ENCODE measurements around the gene YIF1A. TPM values are rescaled to one million over a fixed set of nuclear protein-coding genes. Genes with fewer than 3 reads are reported as not detected.
"Not testable (repeated sequence)": the region's sequence is repeated elsewhere in the genome, so short reads cannot be mapped to it uniquely, and the experiment has no call there.

The YIF1A gene
- total and polyA plus RNA-seq, 9 donors, result 45.3 to 58.9 (median 53.7) TPM

DNA sequence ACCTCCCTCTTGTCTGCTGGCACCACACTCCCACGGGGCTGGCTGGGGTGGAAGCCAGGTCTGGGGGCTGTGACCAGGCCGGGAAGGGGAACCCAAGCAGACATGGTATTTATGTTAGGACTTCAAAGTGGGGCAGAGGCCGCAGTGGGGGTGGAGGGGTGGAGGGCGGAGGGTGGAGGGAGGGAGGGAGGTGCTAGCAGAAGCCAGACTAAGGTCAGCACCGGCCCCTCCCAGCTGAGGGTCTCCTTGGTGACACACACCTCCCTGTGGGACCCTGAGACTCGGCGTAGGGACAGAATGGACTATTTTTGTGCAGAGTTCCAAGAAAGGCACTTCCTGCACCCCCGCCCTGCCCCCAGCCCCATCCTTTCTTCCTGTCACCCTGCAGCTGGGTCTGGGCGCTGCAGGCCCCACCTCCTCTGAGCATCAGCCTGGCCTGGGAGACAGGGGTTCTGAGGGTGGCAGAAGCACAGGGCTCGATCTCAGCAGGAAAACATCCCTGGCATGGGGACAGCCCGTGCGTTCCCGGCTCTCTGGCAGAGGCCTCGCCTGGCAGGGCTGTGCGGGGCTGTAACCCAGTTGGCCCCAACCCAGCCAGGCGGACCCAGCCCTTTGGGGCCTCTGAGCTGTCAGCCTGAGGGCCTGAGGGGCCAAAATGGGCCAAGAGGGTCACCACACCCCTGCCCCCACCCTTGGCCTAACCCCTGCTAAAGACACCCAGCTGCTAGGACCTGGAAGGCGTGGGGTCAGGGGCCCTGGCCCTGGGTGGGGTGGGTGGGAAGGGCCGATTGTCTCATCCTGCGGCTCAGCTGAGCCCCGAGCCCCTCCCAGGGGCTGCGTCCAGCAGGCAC is 37.5 kb upstream of the YIF1A start:
- H3K27me3 ChIP-seq (ENCODE audit: control insufficient read depth, insufficient read depth, low read length), result no peaks in the 10 kb centered on the region
- peaks cover 49% of the 10 kb centered on the region for H3K4me1 ChIP-seq (ENCODE audit: control insufficient read depth, insufficient read depth, low read length)
- WGBS (ENCODE audit: insufficient coverage), result 11% methylated on average over 10 of the region's 21 CpGs
- H3K9me3 ChIP-seq (replicated peaks; ENCODE audit: control insufficient read depth, low read depth, low read length), result no peaks in the 10 kb centered on the region
- H3K27ac ChIP-seq (ENCODE audit: low read length), result peak overlapping the region; percentile 69
- H3K4me3 ChIP-seq (ENCODE audit: low read length), result no peak overlapping the region
- peak; percentile 75 for DNase-seq
- peaks cover 5% of the 10 kb centered on the region for H3K36me3 ChIP-seq (ENCODE audit: control insufficient read depth, insufficient read depth, low read length)

DNA sequence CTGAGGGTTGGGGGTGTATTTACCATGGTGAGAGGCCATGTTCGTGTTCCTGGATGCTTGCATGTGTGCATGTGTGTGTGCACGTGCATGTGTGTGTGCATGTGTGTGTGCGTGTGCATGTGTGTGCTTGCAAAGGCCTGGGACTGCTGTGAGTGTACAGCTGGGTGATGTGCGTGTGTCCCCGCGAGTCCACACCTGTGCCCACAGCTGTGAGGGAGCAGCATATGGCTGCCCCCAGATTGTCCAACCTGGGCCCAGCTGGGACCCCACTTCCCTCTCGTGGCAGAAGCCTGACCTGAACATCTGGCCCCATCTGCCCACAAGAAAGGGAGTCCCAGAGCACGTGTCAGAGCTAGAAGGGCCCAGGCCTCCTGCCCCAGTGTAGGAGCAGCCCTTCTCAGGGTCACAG is 36.3 kb upstream of the YIF1A start:
- peaks cover 49% of the 10 kb centered on the region for H3K4me1 ChIP-seq (ENCODE audit: control insufficient read depth, insufficient read depth, low read length)
- no peak overlapping the region for H3K27ac ChIP-seq (ENCODE audit: low read length)
- H3K9me3 ChIP-seq (replicated peaks; ENCODE audit: control insufficient read depth, low read depth, low read length), result no peaks in the 10 kb centered on the region
- H3K4me3 ChIP-seq (ENCODE audit: low read length), result no peak overlapping the region
- peak; percentile 35 for DNase-seq
- 51% methylated on average over 8 of the region's 8 CpGs for WGBS (ENCODE audit: insufficient coverage)
- no peaks in the 10 kb centered on the region for H3K27me3 ChIP-seq (ENCODE audit: control insufficient read depth, insufficient read depth, low read length)
- H3K36me3 ChIP-seq (ENCODE audit: control insufficient read depth, insufficient read depth, low read length), result no peaks in the 10 kb centered on the region

DNA sequence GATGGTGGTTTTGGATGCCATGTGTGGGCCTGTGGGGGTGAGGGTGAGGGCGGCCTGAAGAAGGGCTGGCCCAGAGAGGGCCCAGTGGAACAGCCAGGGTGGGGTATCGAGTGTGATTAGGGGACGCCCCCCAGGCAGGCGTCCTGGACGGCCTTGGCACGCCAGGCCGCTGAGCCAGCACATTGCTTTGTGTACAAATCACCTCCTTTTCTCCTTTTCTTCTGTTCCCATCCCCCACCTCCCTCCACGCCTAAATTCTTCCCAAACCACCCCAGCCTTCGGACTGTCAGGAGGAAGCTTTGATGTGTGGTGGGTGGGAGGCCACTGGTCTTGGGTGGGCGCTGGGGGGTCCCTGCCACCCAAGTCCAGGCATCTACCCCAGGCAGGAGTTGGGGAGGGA is 35.7 kb upstream of the YIF1A start:
- no peak for DNase-seq
- Histone ChIP-seq H3K9me3 (replicated peaks; ENCODE audit: control insufficient read depth, low read depth, low read length) (no peaks in the 10 kb centered on the region), H3K27me3 (ENCODE audit: control insufficient read depth, insufficient read depth, low read length) (no peaks in the 10 kb centered on the region), H3K4me3 (ENCODE audit: low read length) (no peak overlapping the region), H3K4me1 (ENCODE audit: control insufficient read depth, insufficient read depth, low read length) (peaks cover 49% of the 10 kb centered on the region), H3K36me3 (ENCODE audit: control insufficient read depth, insufficient read depth, low read length) (no peaks in the 10 kb centered on the region), H3K27ac (ENCODE audit: low read length) (no peak overlapping the region)
- 58% methylated on average over 7 of the region's 10 CpGs for WGBS (ENCODE audit: insufficient coverage)

DNA sequence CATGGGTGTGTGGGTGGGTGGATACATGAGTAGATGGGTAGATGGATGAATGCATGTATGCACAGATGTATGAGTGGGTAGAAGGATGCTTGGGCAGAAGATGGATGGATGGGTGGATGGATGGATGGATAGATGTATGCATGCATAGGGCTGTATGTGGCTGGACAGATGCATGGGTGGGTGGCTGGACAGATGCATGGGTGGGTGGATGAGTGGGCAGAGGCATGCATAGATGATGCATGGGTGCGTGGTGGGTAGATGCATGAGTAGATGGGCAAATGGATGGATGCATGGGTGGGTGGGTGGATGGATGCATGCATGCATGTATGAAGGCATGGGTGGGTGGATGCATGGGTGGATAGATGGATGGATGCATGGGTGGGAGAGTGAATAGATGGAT is 34.7 kb upstream of the YIF1A start:
- WGBS (ENCODE audit: insufficient coverage), result 100% methylated on average over 1 of the region's 1 CpG
- Histone ChIP-seq H3K27me3 (ENCODE audit: control insufficient read depth, insufficient read depth, low read length) (no peaks in the 10 kb centered on the region), H3K27ac (ENCODE audit: low read length) (no peak overlapping the region), H3K4me1 (ENCODE audit: control insufficient read depth, insufficient read depth, low read length) (peaks cover 53% of the 10 kb centered on the region), H3K4me3 (ENCODE audit: low read length) (no peak overlapping the region), H3K9me3 (replicated peaks; ENCODE audit: control insufficient read depth, low read depth, low read length) (no peaks in the 10 kb centered on the region), H3K36me3 (ENCODE audit: control insufficient read depth, insufficient read depth, low read length) (no peaks in the 10 kb centered on the region)
- no peak for DNase-seq

DNA sequence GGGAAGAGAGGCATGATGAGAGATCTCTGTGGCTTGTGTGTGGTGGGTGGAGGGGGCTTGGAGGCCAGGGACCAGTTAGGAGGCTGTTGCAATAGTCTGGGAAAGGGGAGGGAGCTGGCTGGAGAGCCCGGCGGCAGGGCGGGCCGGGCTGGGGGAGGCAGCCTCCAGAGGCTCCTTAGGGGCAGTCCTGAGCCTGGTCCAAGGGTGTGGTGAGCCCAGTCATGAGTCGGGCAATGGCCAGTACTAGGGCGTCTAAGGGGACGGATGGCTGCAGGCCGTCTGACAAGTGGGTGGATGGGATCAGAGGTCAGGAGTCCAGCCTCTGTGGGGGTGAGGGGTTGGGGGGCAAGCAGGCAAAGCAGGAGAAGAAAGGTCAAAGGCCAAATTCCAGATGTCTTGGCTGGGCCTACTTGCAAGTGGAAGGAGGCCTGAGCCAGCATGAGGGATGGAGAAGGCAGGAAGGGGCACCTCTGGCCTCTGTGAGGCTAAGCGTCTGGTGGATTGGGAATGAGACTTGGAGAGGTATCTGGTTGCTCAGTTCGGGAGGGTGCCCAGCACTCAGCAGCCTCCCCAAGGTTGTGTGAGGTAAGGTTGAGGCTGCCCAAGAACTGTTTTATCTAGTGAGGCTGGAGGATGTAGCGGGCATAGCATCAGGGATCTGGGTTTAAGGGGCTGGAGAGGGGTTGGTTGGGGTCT is 33.9 kb upstream of the YIF1A start:
- 43% methylated on average over 11 of the region's 11 CpGs for WGBS (ENCODE audit: insufficient coverage)
- DNase-seq, result no peak
- Histone ChIP-seq H3K36me3 (ENCODE audit: control insufficient read depth, insufficient read depth, low read length) (no peaks in the 10 kb centered on the region), H3K4me3 (ENCODE audit: low read length) (no peak overlapping the region), H3K27ac (ENCODE audit: low read length) (no peak overlapping the region), H3K9me3 (replicated peaks; ENCODE audit: control insufficient read depth, low read depth, low read length) (no peaks in the 10 kb centered on the region), H3K4me1 (ENCODE audit: control insufficient read depth, insufficient read depth, low read length) (peaks cover 53% of the 10 kb centered on the region), H3K27me3 (ENCODE audit: control insufficient read depth, insufficient read depth, low read length) (no peaks in the 10 kb centered on the region)

DNA sequence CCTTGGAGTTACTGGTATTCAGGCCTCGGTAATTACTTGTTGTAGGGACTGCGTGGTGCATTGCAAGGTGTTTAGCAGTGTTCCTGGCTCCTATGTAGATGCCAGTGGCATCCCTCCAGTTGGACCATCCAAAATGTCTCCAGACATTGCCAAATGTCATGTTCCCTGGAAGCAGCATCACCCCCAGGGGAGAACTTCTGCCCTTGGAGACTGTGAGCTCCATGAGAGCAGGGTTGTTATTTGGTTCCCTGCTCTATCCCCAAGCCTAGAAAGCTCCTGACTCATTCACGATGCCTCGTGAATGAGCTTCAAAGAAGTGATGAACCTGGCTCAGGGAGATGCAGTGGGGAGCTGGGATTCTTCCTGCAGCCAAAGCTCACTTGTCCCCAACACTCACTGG is 32.7 kb upstream of the YIF1A start:
- no peak for DNase-seq
- Histone ChIP-seq H3K36me3 (ENCODE audit: control insufficient read depth, insufficient read depth, low read length) (no peaks in the 10 kb centered on the region), H3K4me3 (ENCODE audit: low read length) (no peak overlapping the region), H3K9me3 (replicated peaks; ENCODE audit: control insufficient read depth, low read depth, low read length) (no peaks in the 10 kb centered on the region), H3K27me3 (ENCODE audit: control insufficient read depth, insufficient read depth, low read length) (no peaks in the 10 kb centered on the region), H3K27ac (ENCODE audit: low read length) (no peak overlapping the region), H3K4me1 (ENCODE audit: control insufficient read depth, insufficient read depth, low read length) (peaks cover 53% of the 10 kb centered on the region)
- no CpG with 5 or more reads among the region's 4 CpGs for WGBS (ENCODE audit: insufficient coverage)

DNA sequence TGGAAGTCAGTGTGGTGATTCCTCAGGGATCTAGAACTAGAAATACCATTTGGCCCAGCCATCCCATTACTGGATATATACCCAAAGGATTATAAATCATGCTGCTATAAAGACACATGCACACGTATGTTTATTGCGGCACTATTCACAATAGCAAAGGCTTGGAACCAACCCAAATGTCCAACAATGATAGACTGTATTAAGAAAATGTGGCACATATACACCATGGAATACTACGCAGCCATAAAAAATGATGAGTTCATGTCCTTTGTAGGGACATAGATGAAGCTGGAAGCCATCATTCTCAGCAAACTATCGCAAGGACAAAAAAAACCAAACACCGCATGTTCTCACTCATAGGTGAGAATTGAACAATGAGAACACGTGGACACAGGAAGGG is 31.8 kb upstream of the YIF1A start:
- WGBS (ENCODE audit: insufficient coverage), result no CpG with 5 or more reads among the region's 6 CpGs
- peaks cover 52% of the 10 kb centered on the region for H3K4me1 ChIP-seq (ENCODE audit: control insufficient read depth, insufficient read depth, low read length)
- not testable (repeated sequence) for H3K36me3 ChIP-seq (ENCODE audit: control insufficient read depth, insufficient read depth, low read length)

DNA sequence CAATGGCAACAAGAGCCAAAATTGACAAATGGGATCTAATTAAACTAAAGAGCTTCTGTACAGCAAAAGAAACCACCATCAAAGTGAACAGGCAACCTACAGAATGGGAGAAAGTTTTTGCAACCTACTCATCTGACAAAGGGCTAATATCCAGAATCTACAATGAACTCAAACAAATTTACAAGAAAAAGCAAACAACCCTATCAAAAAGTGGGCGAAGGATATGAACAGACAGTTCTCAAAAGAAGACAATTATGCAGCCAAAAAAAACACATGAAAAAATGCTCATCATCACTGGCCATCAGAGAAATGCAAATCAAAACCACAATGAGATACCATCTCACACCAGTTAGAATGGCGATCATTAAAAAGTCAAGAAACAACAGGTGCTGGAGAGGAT is 31.3 kb upstream of the YIF1A start:
- not testable (repeated sequence) for DNase-seq; H3K27me3 ChIP-seq (ENCODE audit: control insufficient read depth, insufficient read depth, low read length); H3K4me3 ChIP-seq (ENCODE audit: low read length); H3K27ac ChIP-seq (ENCODE audit: low read length); H3K9me3 ChIP-seq (replicated peaks; ENCODE audit: control insufficient read depth, low read depth, low read length); H3K36me3 ChIP-seq (ENCODE audit: control insufficient read depth, insufficient read depth, low read length)
- no CpG with 5 or more reads among the region's 2 CpGs for WGBS (ENCODE audit: insufficient coverage)
- H3K4me1 ChIP-seq (ENCODE audit: control insufficient read depth, insufficient read depth, low read length), result peaks cover 50% of the 10 kb centered on the region

More for the DNA sequence above, 31.8 kb upstream of the YIF1A start:
- not testable (repeated sequence) for H3K9me3 ChIP-seq (replicated peaks; ENCODE audit: control insufficient read depth, low read depth, low read length); H3K4me3 ChIP-seq (ENCODE audit: low read length); H3K27me3 ChIP-seq (ENCODE audit: control insufficient read depth, insufficient read depth, low read length); DNase-seq; H3K27ac ChIP-seq (ENCODE audit: low read length)

DNA sequence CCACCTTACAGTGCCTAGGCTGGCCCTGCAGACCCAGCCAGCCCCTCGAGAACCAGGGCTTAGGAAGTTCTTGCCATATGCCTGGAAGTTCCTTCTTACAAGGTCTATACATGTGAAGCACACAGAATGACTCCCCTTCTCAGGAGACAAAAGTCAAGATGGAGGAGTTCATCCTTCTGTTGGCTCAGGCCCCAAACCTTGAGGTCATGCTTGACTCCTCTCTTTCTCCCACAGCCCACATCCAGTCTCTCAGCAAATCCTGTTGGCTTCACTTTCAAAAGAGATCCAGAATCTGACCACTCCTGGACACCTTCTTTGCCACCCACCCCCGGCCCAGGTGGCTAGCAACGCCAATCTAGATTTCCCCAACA is 29.6 kb upstream of the YIF1A start:
- no peaks in the 10 kb centered on the region for H3K36me3 ChIP-seq (ENCODE audit: control insufficient read depth, insufficient read depth, low read length)
- WGBS (ENCODE audit: insufficient coverage), result 29% methylated on average over 1 of the region's 3 CpGs
- peaks cover 52% of the 10 kb centered on the region for H3K4me1 ChIP-seq (ENCODE audit: control insufficient read depth, insufficient read depth, low read length)

DNA sequence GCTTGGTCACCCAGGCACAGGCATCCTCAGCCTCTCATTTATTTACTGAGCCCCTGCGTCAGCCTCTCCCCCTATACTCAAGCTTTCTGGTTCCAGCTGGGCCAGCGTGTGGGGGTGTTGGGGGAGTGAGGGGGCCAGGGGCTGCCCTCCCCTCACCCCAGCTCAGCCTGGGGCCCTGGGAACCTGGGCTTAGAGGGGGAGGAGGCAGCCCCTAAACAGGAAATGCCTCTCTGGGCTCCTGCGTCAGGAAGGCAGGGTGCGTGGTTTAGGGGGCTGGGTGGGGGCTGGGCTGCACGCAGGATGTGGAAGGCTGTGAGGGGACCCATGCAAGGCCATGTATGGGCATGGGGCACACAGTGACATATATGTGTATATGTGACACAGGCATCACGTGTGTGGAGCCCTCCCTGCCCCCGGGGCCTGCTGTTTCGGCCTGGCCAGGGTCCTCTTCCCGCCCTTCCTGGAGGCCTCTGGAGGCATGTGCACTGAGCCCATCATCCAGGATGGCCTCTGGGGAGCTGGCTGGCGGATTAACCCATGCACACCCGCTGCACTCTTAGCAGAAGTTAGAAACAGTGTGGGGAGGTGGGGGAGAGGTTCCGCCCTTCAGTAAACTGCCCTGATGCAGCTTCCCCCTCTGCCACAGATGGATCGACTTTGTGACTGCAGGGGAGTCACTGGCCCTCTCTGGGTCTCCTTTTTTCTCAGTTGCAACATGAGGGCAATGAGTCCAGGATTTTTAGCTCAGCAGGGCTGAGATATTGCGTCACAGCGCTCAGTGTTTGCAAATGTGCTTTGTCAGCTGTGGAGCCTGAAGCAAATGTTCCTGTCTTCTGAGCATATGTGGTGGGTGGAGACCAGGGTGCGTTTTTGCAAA is 29.0 kb upstream of the YIF1A start:
- H3K36me3 ChIP-seq (ENCODE audit: control insufficient read depth, insufficient read depth, low read length), result no peaks in the 10 kb centered on the region
- DNase-seq, result peak; percentile 80
- H3K9me3 ChIP-seq (replicated peaks; ENCODE audit: control insufficient read depth, low read depth, low read length), result no peaks in the 10 kb centered on the region
- peaks cover 5% of the 10 kb centered on the region for H3K27me3 ChIP-seq (ENCODE audit: control insufficient read depth, insufficient read depth, low read length)
- H3K27ac ChIP-seq (ENCODE audit: low read length), result peak overlapping the region; percentile 85
- peaks cover 58% of the 10 kb centered on the region for H3K4me1 ChIP-seq (ENCODE audit: control insufficient read depth, insufficient read depth, low read length)
- WGBS (ENCODE audit: insufficient coverage), result 23% methylated on average over 11 of the region's 16 CpGs
- no peak overlapping the region for H3K4me3 ChIP-seq (ENCODE audit: low read length)

More for the DNA sequence above, 29.6 kb upstream of the YIF1A start:
- DNase-seq, result no peak
- no peaks in the 10 kb centered on the region for H3K9me3 ChIP-seq (replicated peaks; ENCODE audit: control insufficient read depth, low read depth, low read length)
- H3K27ac ChIP-seq (ENCODE audit: low read length), result peak overlapping the region; percentile 85
- H3K27me3 ChIP-seq (ENCODE audit: control insufficient read depth, insufficient read depth, low read length), result peaks cover 5% of the 10 kb centered on the region
- no peak overlapping the region for H3K4me3 ChIP-seq (ENCODE audit: low read length)
